Osteoblast (primary cell): ENCODE data around the gene CEP97. TPM values are rescaled to one million over a fixed set of nuclear protein-coding genes. Genes with fewer than 3 reads are reported as not detected.
A peak's percentile ranks its signal among the peaks of the same experiment; 100 is the strongest.

ENCODE experiments used
- DNase-seq: peaks from one replicate; pipeline ENCODE4 v3.0.0; 2011; ENCODE audit warnings: low spot score, mixed read lengths; ENCODE audit not compliant: insufficient read length; ENCODE audit errors: missing footprints
- H2AFZ ChIP-seq: 2 replicates; pipeline ENCODE4 v1.6.0; 2011; ENCODE audit warnings: mild to moderate bottlenecking, low read length
- H3K27ac ChIP-seq: 2 replicates; pipeline ENCODE4 v1.5.1; 2011; ENCODE audit warnings: mild to moderate bottlenecking, low read depth, low read length, moderate library complexity
- H3K27me3 ChIP-seq: 2 replicates; pipeline ENCODE4 v1.6.0; 2012; ENCODE audit warnings: mild to moderate bottlenecking, control low read depth, inconsistent platforms, low read length, moderate library complexity; ENCODE audit not compliant: insufficient read depth
- H3K36me3 ChIP-seq: 2 replicates; pipeline ENCODE4 v1.5.1; 2011; ENCODE audit warnings: mild to moderate bottlenecking, low read length, control low read depth, moderate library complexity; ENCODE audit not compliant: insufficient read depth
- H3K4me1 ChIP-seq: 2 replicates; pipeline ENCODE4 v1.5.1; 2011; ENCODE audit warnings: mild to moderate bottlenecking, low read length, control low read depth, moderate library complexity; ENCODE audit not compliant: insufficient read depth
- H3K4me2 ChIP-seq: 2 replicates; pipeline ENCODE4 v1.6.0; 2011; ENCODE audit warnings: mild to moderate bottlenecking, low read length; ENCODE audit not compliant: insufficient read depth
- H3K4me3 ChIP-seq: fragments of 200-600 bp; sonication (generic); 3 replicates; pipeline ENCODE4 v1.5.1; 2012; ENCODE audit warnings: mild to moderate bottlenecking, low read length, inconsistent platforms; ENCODE audit not compliant: insufficient read depth
- H3K79me2 ChIP-seq: 2 replicates; pipeline ENCODE4 v1.6.0; 2012; ENCODE audit warnings: mild to moderate bottlenecking, low read length, control low read depth, inconsistent platforms; ENCODE audit not compliant: insufficient read depth
- H3K9me3 ChIP-seq: 2 replicates; pipeline ENCODE4 v1.5.1; 2011; ENCODE audit warnings: low read depth, low read length, control low read depth
- H4K20me1 ChIP-seq: 2 replicates; pipeline ENCODE4 v1.6.0; 2012; ENCODE audit warnings: mild to moderate bottlenecking, low read length, control low read depth; ENCODE audit not compliant: insufficient read depth
- CTCF ChIP-seq: IDR thresholded peaks from 2 replicates; pipeline ENCODE4 v1.5.1; 2011; ENCODE audit warnings: mild to moderate bottlenecking, low read depth, low read length, moderate library complexity; ENCODE audit errors: extremely low read depth
- total RNA-seq: library from RNA; depleted of rRNA; stranded (reverse); fragments of >200 nt; gene quantifications from 2 replicates; pipeline ENCODE4 v1.2.3, GENCODE V29; 2012

CEP97 gene
- total RNA-seq, 1 donor, result 10.9 TPM

- peaks cover 19% of the 10 kb centered on the region for H3K79me2 ChIP-seq
- H3K4me1 ChIP-seq, result no peaks in the 10 kb centered on the region
- no peak overlapping the region for H2AFZ ChIP-seq
- H3K27ac ChIP-seq, result no peak overlapping the region
- no peak overlapping the region for H3K4me3 ChIP-seq
- H3K27me3 ChIP-seq, result no peaks in the 10 kb centered on the region
- H3K9me3 ChIP-seq, result no peaks in the 10 kb centered on the region
- no peak overlapping the region for H3K4me2 ChIP-seq
- no peak for DNase-seq
- H3K36me3 ChIP-seq, result peaks cover 12% of the 10 kb centered on the region
- no peak for TF ChIP-seq CTCF
- H4K20me1 ChIP-seq, result no peaks in the 10 kb centered on the region
Observed at GRCh38 chr3:101796077-101796680, 71.8 kb downstream of the CEP97 start.

- peaks cover 15% of the 10 kb centered on the region for H3K36me3 ChIP-seq
- H3K4me3 ChIP-seq, result no peak overlapping the region
- TF ChIP-seq CTCF, result no peak
- H2AFZ ChIP-seq, result no peak overlapping the region
- no peak for DNase-seq
- H3K27ac ChIP-seq, result no peak overlapping the region
- H3K79me2 ChIP-seq, result no peaks in the 10 kb centered on the region
- H4K20me1 ChIP-seq, result peaks cover 3% of the 10 kb centered on the region
- no peaks in the 10 kb centered on the region for H3K4me1 ChIP-seq
- no peaks in the 10 kb centered on the region for H3K9me3 ChIP-seq
- H3K27me3 ChIP-seq, result no peaks in the 10 kb centered on the region
- H3K4me2 ChIP-seq, result no peak overlapping the region
Observed at GRCh38 chr3:101801174-101801573, 76.8 kb downstream of the CEP97 start.

GRCh38 chr3:101802179-101802578, 77.8 kb downstream of the CEP97 start:
- TF ChIP-seq CTCF, result no peak
- H3K27me3 ChIP-seq, result no peaks in the 10 kb centered on the region
- H3K4me2 ChIP-seq, result no peak overlapping the region
- no peaks in the 10 kb centered on the region for H3K9me3 ChIP-seq
- no peak overlapping the region for H3K27ac ChIP-seq
- peaks cover 15% of the 10 kb centered on the region for H3K36me3 ChIP-seq
- no peak for DNase-seq
- H2AFZ ChIP-seq, result no peak overlapping the region
- H4K20me1 ChIP-seq, result peaks cover 3% of the 10 kb centered on the region
- H3K4me3 ChIP-seq, result no peak overlapping the region
- H3K4me1 ChIP-seq, result no peaks in the 10 kb centered on the region
- no peaks in the 10 kb centered on the region for H3K79me2 ChIP-seq

DNA sequence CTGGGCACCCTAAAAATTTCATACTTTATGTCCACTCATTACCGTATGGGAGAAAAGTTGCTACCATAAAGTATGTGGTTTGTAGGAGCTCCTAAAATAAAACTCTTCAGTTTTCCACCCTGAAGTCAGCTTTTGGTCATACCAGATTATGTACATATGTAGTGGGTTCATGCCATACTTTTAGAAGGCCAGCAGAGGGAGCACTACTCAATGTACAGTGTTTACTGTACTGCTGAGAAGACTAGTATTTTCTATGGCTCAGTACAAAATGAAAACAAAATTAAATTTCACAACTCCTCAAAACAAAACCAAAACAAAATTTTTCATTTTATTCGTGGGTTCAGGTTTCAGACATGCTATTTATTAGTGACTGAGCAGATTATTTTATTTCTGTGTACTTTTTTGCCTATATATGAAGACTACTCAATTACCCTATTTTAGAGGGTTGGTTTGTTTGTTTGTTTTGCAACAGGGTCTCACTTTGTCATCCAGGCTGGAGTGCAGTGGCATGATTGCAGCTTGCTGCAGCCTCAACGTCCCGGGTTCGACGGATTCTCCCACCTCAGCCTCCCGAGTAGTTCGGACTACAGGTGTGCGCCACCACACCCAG, 78.9 kb downstream of the CEP97 start:
- Histone ChIP-seq H3K79me2 (no peaks in the 10 kb centered on the region), H3K4me2 (no peak overlapping the region), H4K20me1 (peaks cover 3% of the 10 kb centered on the region)

More for the DNA sequence above, 78.9 kb downstream of the CEP97 start:
- Histone ChIP-seq H3K27me3 (no peaks in the 10 kb centered on the region), H3K4me3 (no peak overlapping the region), H3K36me3 (peaks cover 15% of the 10 kb centered on the region), H3K27ac (no peak overlapping the region), H2AFZ (no peak overlapping the region), H3K4me1 (no peaks in the 10 kb centered on the region), H3K9me3 (no peaks in the 10 kb centered on the region)
- peak; percentile 89 for TF ChIP-seq CTCF
- DNase-seq, result peak; percentile 85
